AG10803 (cell line): ENCODE data around the gene CRIM1.

ENCODE experiments used
- DNase-seq: peaks from one replicate; pipeline ENCODE4 v3.0.0; 2010; ENCODE audit warnings: low read depth
- H3K4me3 ChIP-seq: 2 replicates; pipeline ENCODE4 v1.5.1; 2011; ENCODE audit warnings: mild to moderate bottlenecking, low read length, control low read depth
- TF ChIP-seq, protein P1 (sequence below): conservative IDR thresholded peaks from 2 replicates; pipeline ENCODE4 v1.5.1; 2011; ENCODE audit warnings: mild to moderate bottlenecking, low read length, control low read depth, inconsistent platforms

CRIM1 gene

DNA sequence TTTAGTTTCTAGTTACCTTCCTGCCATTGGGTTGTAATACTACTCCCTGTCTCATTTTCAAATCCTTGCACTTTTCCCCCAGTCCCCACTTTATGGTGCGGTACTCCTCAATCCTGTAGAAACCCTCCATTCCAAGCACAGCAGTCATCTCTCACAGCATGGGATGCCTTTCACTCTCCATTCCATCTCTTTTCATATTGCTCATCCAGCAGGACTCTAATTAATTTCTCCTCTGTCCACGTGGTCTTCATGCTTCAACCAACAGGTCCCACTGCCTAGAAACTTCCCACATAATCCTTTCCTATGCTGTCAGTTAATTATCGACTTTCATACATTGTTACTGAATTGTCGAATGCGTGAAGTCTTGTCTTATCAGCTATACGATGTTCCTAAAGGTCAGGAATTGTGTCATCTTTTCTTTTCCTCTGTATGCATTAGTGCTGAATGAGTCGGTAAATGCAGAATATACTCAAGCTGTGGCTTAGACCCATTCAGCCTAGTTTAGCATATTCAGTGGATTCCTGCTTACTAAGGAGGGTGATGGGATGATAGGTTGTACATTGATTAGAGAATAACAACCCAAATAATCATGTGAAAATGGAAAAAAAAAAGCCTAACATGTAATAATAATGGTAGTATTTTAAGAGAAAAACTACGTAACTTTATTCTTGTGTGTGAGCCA is 89.7 kb downstream of the CRIM1 start:
- no peak overlapping the region for H3K4me3 ChIP-seq
- DNase-seq = no peak
- TF ChIP-seq, protein P1, sequence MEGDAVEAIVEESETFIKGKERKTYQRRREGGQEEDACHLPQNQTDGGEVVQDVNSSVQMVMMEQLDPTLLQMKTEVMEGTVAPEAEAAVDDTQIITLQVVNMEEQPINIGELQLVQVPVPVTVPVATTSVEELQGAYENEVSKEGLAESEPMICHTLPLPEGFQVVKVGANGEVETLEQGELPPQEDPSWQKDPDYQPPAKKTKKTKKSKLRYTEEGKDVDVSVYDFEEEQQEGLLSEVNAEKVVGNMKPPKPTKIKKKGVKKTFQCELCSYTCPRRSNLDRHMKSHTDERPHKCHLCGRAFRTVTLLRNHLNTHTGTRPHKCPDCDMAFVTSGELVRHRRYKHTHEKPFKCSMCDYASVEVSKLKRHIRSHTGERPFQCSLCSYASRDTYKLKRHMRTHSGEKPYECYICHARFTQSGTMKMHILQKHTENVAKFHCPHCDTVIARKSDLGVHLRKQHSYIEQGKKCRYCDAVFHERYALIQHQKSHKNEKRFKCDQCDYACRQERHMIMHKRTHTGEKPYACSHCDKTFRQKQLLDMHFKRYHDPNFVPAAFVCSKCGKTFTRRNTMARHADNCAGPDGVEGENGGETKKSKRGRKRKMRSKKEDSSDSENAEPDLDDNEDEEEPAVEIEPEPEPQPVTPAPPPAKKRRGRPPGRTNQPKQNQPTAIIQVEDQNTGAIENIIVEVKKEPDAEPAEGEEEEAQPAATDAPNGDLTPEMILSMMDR = no peak

DNA sequence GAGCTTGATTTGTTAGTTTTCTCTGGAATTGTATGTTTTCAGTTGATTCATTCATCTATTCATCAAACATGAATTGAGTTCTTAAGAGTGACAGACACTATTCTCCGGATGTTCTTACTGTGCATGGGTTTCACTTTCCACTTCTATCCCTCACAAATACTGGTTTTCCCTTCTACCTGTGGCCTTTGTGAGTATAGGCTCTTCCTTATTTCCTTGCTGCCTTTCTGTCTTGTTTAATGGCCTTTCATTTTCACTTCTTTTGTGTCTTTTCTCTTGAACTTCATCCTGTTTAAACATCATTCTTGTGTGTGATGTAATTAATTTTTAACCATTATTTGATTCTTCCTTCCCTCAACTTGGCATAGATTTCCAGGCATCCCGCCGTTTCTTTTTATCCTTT is 90.7 kb downstream of the CRIM1 start:
- DNase-seq = no peak
- TF ChIP-seq, protein P1 = no peak

DNA sequence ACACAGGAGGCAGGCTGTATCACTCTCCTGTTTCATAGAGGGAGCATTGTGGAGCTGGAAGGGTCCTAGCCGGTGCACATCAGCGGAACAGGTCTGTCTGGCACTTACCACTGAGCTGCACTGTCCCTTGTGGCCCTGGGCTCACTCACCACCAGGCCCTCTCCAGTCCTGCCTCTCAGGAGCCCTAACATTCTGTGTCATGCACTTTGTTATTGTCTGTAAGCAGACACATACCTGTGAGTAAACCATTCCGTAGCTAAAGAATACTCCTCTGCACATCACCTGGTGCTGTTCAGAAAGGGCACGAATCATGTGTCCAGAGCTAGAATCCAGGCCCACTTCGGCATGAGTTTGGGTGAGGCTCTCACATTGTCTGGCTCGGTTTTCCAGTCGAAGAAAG is 93.6 kb downstream of the CRIM1 start:
- TF ChIP-seq, protein P1 = no peak
- DNase-seq = no peak
- no peak overlapping the region for H3K4me3 ChIP-seq

More for the DNA sequence above, 90.7 kb downstream of the CRIM1 start:
- no peak overlapping the region for H3K4me3 ChIP-seq

DNA sequence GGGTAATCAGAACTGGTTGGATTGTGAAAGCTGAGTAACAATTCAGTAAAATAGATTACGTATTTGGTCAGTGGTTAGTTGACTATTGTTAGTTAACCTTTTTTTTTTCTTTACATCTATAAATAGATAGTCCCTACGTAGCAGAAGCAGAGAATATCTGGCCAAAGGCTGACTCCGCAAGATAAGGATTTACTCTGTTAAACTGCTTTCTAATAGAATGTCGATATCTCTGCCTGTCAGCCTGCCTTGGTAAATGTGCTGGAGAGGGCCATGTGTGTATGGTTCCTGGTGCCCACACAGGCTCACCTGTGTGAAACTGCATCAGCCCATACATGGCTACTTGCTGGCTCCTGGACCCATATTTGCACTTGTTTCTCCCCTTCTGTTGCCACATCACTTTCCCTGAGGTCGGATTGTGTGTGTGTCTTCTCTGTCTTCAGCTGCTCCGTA is 94.4 kb downstream of the CRIM1 start:
- TF ChIP-seq, protein P1 = no peak
- DNase-seq = no peak
- no peak overlapping the region for H3K4me3 ChIP-seq

DNA sequence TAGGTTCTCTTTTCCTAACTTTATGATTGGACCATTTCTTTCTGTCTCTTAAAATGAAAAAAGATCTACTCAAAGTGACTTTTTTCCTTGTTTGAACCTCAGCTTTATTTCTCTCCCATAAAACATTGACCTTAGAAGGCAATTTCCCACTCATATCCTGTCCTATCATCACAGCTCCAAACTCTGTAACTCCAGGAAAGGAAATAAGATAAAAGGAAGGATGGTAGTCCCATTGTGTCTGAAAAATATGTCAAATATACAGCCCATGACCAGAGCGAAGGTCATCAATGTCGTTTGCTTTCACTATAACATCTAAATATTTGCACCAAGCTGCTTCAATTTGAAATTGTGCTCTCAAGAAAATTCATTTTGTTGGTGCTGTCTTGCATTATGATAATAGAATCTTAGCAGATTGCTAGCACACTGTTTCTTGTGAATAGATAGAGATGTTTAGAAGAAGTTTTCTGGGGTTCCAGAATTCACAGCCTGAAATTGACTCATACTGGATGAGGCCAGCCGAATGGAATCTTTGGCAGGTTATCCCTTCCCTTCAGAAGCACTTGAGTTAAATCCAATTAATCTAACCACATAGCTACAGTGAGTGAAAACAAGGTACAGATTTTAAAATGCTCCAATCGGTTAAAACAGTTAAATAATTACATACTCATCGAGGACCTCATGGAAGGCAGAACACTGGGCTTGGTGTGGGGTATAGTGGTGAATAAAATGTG is 95.1 kb downstream of the CRIM1 start:
- TF ChIP-seq, protein P1 = no peak
- peak; percentile 89 for DNase-seq
- no peak overlapping the region for H3K4me3 ChIP-seq

DNA sequence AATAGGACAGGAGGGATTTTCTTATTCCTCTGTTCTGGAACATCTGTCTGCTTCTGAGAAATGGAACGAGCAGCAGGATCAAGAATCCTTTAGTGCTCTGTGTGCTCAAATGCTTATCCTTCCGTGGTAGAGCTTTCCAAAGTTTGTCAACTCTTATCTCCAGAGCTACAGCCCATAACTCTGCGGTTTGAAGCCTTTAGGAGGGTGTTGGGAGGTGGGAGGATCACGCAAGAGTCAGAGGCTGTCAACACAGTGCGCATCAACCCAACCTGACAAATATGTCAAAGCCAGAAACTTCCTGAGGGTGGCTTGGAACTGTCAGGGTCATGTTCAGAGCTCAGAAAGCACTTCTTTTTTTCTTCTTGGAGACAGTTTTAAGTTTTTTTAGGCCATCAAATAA is 95.9 kb downstream of the CRIM1 start:
- DNase-seq = no peak
- H3K4me3 ChIP-seq = no peak overlapping the region
- TF ChIP-seq, protein P1 = no peak

DNA sequence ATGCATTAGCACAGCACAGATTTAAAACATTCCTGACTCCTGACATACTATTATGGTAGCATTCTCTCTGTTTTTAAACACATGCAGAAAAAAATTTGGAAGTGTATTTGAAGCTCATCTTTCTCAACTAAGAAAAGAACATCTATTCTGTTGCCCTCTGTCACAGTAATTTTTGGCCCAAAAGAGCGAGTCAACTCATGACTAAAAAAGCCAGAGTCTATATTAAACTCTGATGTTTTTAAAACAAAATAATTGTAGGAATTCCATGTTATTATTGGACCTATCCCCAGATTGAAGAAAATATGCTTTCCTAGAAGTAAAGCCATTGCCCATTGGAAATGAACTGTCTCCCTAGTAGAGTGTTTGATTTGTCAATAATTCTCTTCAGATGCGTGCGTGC is 96.7 kb downstream of the CRIM1 start:
- no peak overlapping the region for H3K4me3 ChIP-seq
- peak; percentile 88 for DNase-seq
- TF ChIP-seq, protein P1 = no peak
